ENCODE results near the gene GANAB.
A peak's percentile ranks its signal among the peaks of the same experiment; 100 is the strongest.
"Not testable (repeated sequence)": the region's sequence is repeated elsewhere in the genome, so short reads cannot be mapped to it uniquely, and the experiment has no call there.

The GANAB gene

GRCh38 chr11:62593434-62594044 lies 52.9 kb downstream of the GANAB start:
- DNase-seq (ENCODE audit: insufficient read length, low spot score): peak; percentile 61
- no peak for TF ChIP-seq POLR2A (IDR thresholded peaks at IDR 0.05; ENCODE audit: low read depth, low read length)
- no peak for FAIRE-seq

- TF ChIP-seq POLR2A (IDR thresholded peaks at IDR 0.05; ENCODE audit: low read depth, low read length): no peak
- FAIRE-seq (no peak), DNase-seq (ENCODE audit: insufficient read length, low spot score) (no peak)
Measured at GRCh38 chr11:62592989-62593421, 53.4 kb downstream of the GANAB start.

GRCh38 chr11:62592146-62592815 lies 54.1 kb downstream of the GANAB start:
- DNase-seq (ENCODE audit: insufficient read length, low spot score): no peak
- no peak for FAIRE-seq
- no peak for TF ChIP-seq POLR2A (IDR thresholded peaks at IDR 0.05; ENCODE audit: low read depth, low read length)

- DNase-seq (ENCODE audit: insufficient read length, low spot score): peak; percentile 82
- TF ChIP-seq POLR2A (IDR thresholded peaks at IDR 0.05; ENCODE audit: low read depth, low read length): peak; percentile 90
- FAIRE-seq: peak; percentile 81
Measured at GRCh38 chr11:62591448-62592145, 54.8 kb downstream of the GANAB start, which contains the start of gene TUT1. Gene TUT1 (minus strand): TSS chr11:62591523. CDS start chr11:62591485, 38 bp downstream.

GRCh38 chr11:62588966-62589637 lies 57.3 kb downstream of the GANAB start:
- FAIRE-seq: no peak
- DNase-seq (ENCODE audit: insufficient read length, low spot score): no peak
- no peak for TF ChIP-seq POLR2A (IDR thresholded peaks at IDR 0.05; ENCODE audit: low read depth, low read length)

- not testable (repeated sequence) for FAIRE-seq; DNase-seq (ENCODE audit: insufficient read length, low spot score)
Measured at GRCh38 chr11:62585356-62585755, 61.1 kb downstream of the GANAB start.

GRCh38 chr11:62581735-62582134 lies 64.7 kb downstream of the GANAB start:
- not testable (repeated sequence) for FAIRE-seq; DNase-seq (ENCODE audit: insufficient read length, low spot score)

GRCh38 chr11:62580959-62581715 lies 65.3 kb downstream of the GANAB start:
- TF ChIP-seq POLR2A (IDR thresholded peaks at IDR 0.05; ENCODE audit: low read depth, low read length): no peak
- FAIRE-seq (no peak), DNase-seq (ENCODE audit: insufficient read length, low spot score) (no peak)

- FAIRE-seq (no peak), DNase-seq (ENCODE audit: insufficient read length, low spot score) (no peak)
- TF ChIP-seq POLR2A (IDR thresholded peaks at IDR 0.05; ENCODE audit: low read depth, low read length): no peak
Measured at GRCh38 chr11:62579252-62579651, 67.2 kb downstream of the GANAB start.

GRCh38 chr11:62578541-62578940 lies 67.9 kb downstream of the GANAB start:
- FAIRE-seq (no peak), DNase-seq (ENCODE audit: insufficient read length, low spot score) (no peak)
- TF ChIP-seq POLR2A (IDR thresholded peaks at IDR 0.05; ENCODE audit: low read depth, low read length): no peak

- FAIRE-seq (no peak), DNase-seq (ENCODE audit: insufficient read length, low spot score) (no peak)
- TF ChIP-seq POLR2A (IDR thresholded peaks at IDR 0.05; ENCODE audit: low read depth, low read length): no peak
Measured at GRCh38 chr11:62577046-62577714, 69.2 kb downstream of the GANAB start.

GRCh38 chr11:62575837-62576236 lies 70.6 kb downstream of the GANAB start:
- DNase-seq (ENCODE audit: insufficient read length, low spot score) (no peak), FAIRE-seq (no peak)
- TF ChIP-seq POLR2A (IDR thresholded peaks at IDR 0.05; ENCODE audit: low read depth, low read length): no peak

- FAIRE-seq: no peak
Measured at GRCh38 chr11:62575156-62575555, 71.3 kb downstream of the GANAB start.

More at GRCh38 chr11:62575156-62575555, 71.3 kb downstream of the GANAB start:
- TF ChIP-seq POLR2A (IDR thresholded peaks at IDR 0.05; ENCODE audit: low read depth, low read length): no peak
- no peak for DNase-seq (ENCODE audit: insufficient read length, low spot score)
